GM11168 (cell line): ENCODE results near the gene GRID2.
"Not testable (repeated sequence)": the region's sequence is repeated elsewhere in the genome, so short reads cannot be mapped to it uniquely, and the experiment has no call there.

ENCODE experiments used
- in situ Hi-C: fragments of 300-500 bp; cut with MboI; formaldehyde crosslinking; loops from one replicate; pipeline ENCODE4 v1.12.0; 2022; ENCODE audit warnings: low sequenced_read_pairs; ENCODE audit not compliant: unreplicated experiment

GRID2 gene

GRCh38 chr4:92303621-92304027, at the start of gene GRID2:
GRID2 (plus strand) TSS chr4:92303966.
- in situ Hi-C loops, result no loop called here

GRCh38 chr4:92253986-92254671, 49.6 kb upstream of the GRID2 start:
- in situ Hi-C loops, result no loop called here

GRCh38 chr4:92254767-92255442, 48.9 kb upstream of the GRID2 start:
- in situ Hi-C loops, result no loop called here

- in situ Hi-C loops, result no loop called here
Measured at GRCh38 chr4:92255920-92256244, 47.9 kb upstream of the GRID2 start.

GRCh38 chr4:92257931-92258857, 45.6 kb upstream of the GRID2 start:
- in situ Hi-C loops, result no loop called here

- in situ Hi-C loops, result no loop called here
Measured at GRCh38 chr4:92261256-92261655, 42.5 kb upstream of the GRID2 start.

- in situ Hi-C loops, result no loop called here
Measured at GRCh38 chr4:92262371-92262770, 41.4 kb upstream of the GRID2 start.

- in situ Hi-C loops, result no loop called here
Measured at GRCh38 chr4:92263010-92263409, 40.8 kb upstream of the GRID2 start.

GRCh38 chr4:92263575-92263974, 40.2 kb upstream of the GRID2 start:
- in situ Hi-C loops, result no loop called here

- in situ Hi-C loops, result no loop called here
Measured at GRCh38 chr4:92264163-92264562, 39.6 kb upstream of the GRID2 start.

GRCh38 chr4:92265021-92265420, 38.7 kb upstream of the GRID2 start:
- in situ Hi-C loops, result no loop called here

GRCh38 chr4:92265798-92266197, 38.0 kb upstream of the GRID2 start:
- in situ Hi-C loops, result no loop called here

- in situ Hi-C loops, result no loop called here
Measured at GRCh38 chr4:92266521-92266920, 37.2 kb upstream of the GRID2 start.

- in situ Hi-C loops, result no loop called here
Measured at GRCh38 chr4:92268642-92269041, 35.1 kb upstream of the GRID2 start.

GRCh38 chr4:92270908-92271307, 32.9 kb upstream of the GRID2 start:
- in situ Hi-C loops, result no loop called here

GRCh38 chr4:92271551-92271950, 32.2 kb upstream of the GRID2 start:
- in situ Hi-C loops, result not testable (repeated sequence)

GRCh38 chr4:92277057-92277881, 26.5 kb upstream of the GRID2 start:
- in situ Hi-C loops, result not testable (repeated sequence)

- in situ Hi-C loops, result no loop called here
Measured at GRCh38 chr4:92279296-92279695, 24.5 kb upstream of the GRID2 start.

GRCh38 chr4:92299152-92299551, 4.6 kb upstream of the GRID2 start:
- in situ Hi-C loops, result no loop called here

- in situ Hi-C loops, result no loop called here
Measured at GRCh38 chr4:92304121-92304520, 355 bp downstream of the GRID2 start.
